ENCODE data around the gene SELENOV.

- TF ChIP-seq CTCF (IDR thresholded peaks at IDR 0.05) (no peak), POLR2A (IDR thresholded peaks at IDR 0.05) (no peak)
Observed at GRCh38 chr19:39554701-39555311, 39.9 kb downstream of the SELENOV start.

Measured in Peyer's patch (tissue), 4 donors.